Endothelial cell of umbilical vein (primary cell): ENCODE data around the gene MUC2. TPM values are rescaled to one million over a fixed set of nuclear protein-coding genes. Genes with fewer than 3 reads are reported as not detected.

Experiments used
- BruUV-seq: library from RNA; stranded (reverse); fragments of 400-500 nt; replicated peaks from 2 replicates; lab custom pipeline; 2021; lab: Mats Ljungman, UMichigan
- CTCF ChIA-PET: fragments of 300-600, 350-600 bp; sonication (Branson Sonifier 250); formaldehyde crosslinking; loops from one replicate; lab custom pipeline; 2021; ENCODE audit warnings: antibody characterized with exemption, inconsistent platforms; lab: Charles Lee
- POLR2A ChIA-PET: fragments of 300-600, 350-600 bp; sonication (Branson Sonifier 250); formaldehyde crosslinking; loops from one replicate; lab custom pipeline; 2021; ENCODE audit warnings: antibody characterized with exemption, inconsistent platforms; lab: Charles Lee
- DNase-seq: peaks from one replicate; pipeline ENCODE4 v3.0.0-alpha.2; 2011; ENCODE audit warnings: low read depth, low spot score
- FAIRE-seq: peaks from 2 replicates; lab custom pipeline; 2011; peaks lifted over from hg19 to GRCh38; lab: Jason Lieb, UNC
- H2AFZ ChIP-seq: 2 replicates; pipeline ENCODE4 v1.6.0; 2012; ENCODE audit warnings: low read depth, low read length, control low read depth, inconsistent platforms
- H3K27ac ChIP-seq: 2 replicates; pipeline ENCODE4 v1.5.1; 2011; ENCODE audit warnings: low read depth, mild to moderate bottlenecking, control low read depth, low read length, moderate library complexity; ENCODE audit not compliant: insufficient read depth
- H3K27me3 ChIP-seq, 2 experiments: 2 replicates each; pipeline versions ENCODE4 v1.6.0 to v1.6.1; 2011; ENCODE audit warnings: low read length in 2 of 2, mixed read lengths in 1 of 2; ENCODE audit not compliant: control insufficient read depth in 2 of 2, insufficient read depth in 2 of 2
- H3K36me3 ChIP-seq, 2 experiments: 2 replicates in 1 of 2; 3 replicates in 1 of 2; pipeline ENCODE4 v1.5.1; 2011; ENCODE audit warnings: low read length in 2 of 2, mild to moderate bottlenecking in 1 of 2, moderate library complexity in 1 of 2; ENCODE audit not compliant: control insufficient read depth in 2 of 2, insufficient read depth in 2 of 2; ENCODE audit errors: extremely low read depth in 1 of 2
- H3K4me1 ChIP-seq: 3 replicates; pipeline ENCODE4 v1.5.1; 2011; ENCODE audit warnings: mild to moderate bottlenecking, low read length; ENCODE audit not compliant: control insufficient read depth, insufficient read depth; ENCODE audit errors: extremely low read depth
- H3K4me2 ChIP-seq: 2 replicates; pipeline ENCODE4 v1.6.1; 2011; ENCODE audit warnings: low read length, control low read depth, mixed read lengths; ENCODE audit not compliant: insufficient read depth
- H3K4me3 ChIP-seq, 3 experiments: fragments of 200-600 bp in 1 of 3; sonication (generic), shearing (Covaris generic) in 1 of 3; replicated peaks in 1 of 3; 2 replicates each; pipeline ENCODE4 v1.5.1; 2011 to 2016; ENCODE audit warnings: control low read depth in 3 of 3, low read length in 3 of 3, mild to moderate bottlenecking in 2 of 3, inconsistent platforms in 1 of 3, low read depth in 1 of 3, moderate library complexity in 1 of 3; ENCODE audit not compliant: insufficient read depth in 1 of 3
- H3K79me2 ChIP-seq: 2 replicates; pipeline ENCODE4 v1.6.0; 2012; ENCODE audit warnings: low read length, inconsistent platforms; ENCODE audit not compliant: control insufficient read depth, insufficient read depth
- H3K9ac ChIP-seq: replicated peaks from 2 replicates; pipeline ENCODE3; 2011; ENCODE audit warnings: low read length, control low read depth; ENCODE audit not compliant: insufficient read depth; ENCODE audit errors: extremely low read depth
- H3K9me1 ChIP-seq: replicated peaks from 3 replicates; pipeline ENCODE4 v1.6.0; 2011; ENCODE audit warnings: mild to moderate bottlenecking, low read length; ENCODE audit not compliant: control insufficient read depth, insufficient read depth; ENCODE audit errors: extremely low read depth
- H3K9me3 ChIP-seq: replicated peaks from 2 replicates; pipeline ENCODE4 v1.5.1; 2012; ENCODE audit warnings: low read length, inconsistent platforms; ENCODE audit not compliant: control insufficient read depth, insufficient read depth
- H4K20me1 ChIP-seq: replicated peaks from 2 replicates; pipeline ENCODE3; 2011; ENCODE audit warnings: mild to moderate bottlenecking, low read length; ENCODE audit not compliant: control insufficient read depth, insufficient read depth; ENCODE audit errors: extremely low read depth
- EZH2 ChIP-seq: IDR thresholded peaks from 2 replicates; pipeline ENCODE4 v1.6.1; 2012; ENCODE audit warnings: borderline replicate concordance, low read depth, mild to moderate bottlenecking, moderate library complexity, low read length, inconsistent platforms; ENCODE audit not compliant: severe bottlenecking
- FOS ChIP-seq: IDR thresholded peaks from 2 replicates; pipeline ENCODE4 v1.6.1; 2011; ENCODE audit warnings: mild to moderate bottlenecking, low read length, moderate library complexity, borderline replicate concordance; ENCODE audit not compliant: insufficient read depth
- GATA2 ChIP-seq: IDR thresholded peaks from 2 replicates; pipeline ENCODE4 v1.7.0; 2011; ENCODE audit warnings: low read depth, mild to moderate bottlenecking, moderate library complexity, mixed read lengths, low read length; ENCODE audit not compliant: insufficient read length, insufficient read depth
- JUN ChIP-seq: IDR thresholded peaks from 2 replicates; pipeline ENCODE4 v1.6.1; 2011; ENCODE audit warnings: borderline replicate concordance, low read depth; ENCODE audit not compliant: insufficient read length, insufficient read depth
- MYC ChIP-seq: IDR thresholded peaks from one replicate; pipeline ENCODE4 v1.6.1; 2011; ENCODE audit warnings: mild to moderate bottlenecking, low read depth, low read length
- POLR2A ChIP-seq: IDR thresholded peaks from 2 replicates; pipeline ENCODE4 v1.6.1; 2012; ENCODE audit warnings: low read depth, mild to moderate bottlenecking, control low read depth, low read length
- POLR2AphosphoS5 ChIP-seq: IDR thresholded peaks from 2 replicates; pipeline ENCODE4 v1.6.1; 2012; ENCODE audit warnings: low read depth, mild to moderate bottlenecking, control low read depth, low read length, moderate library complexity; ENCODE audit not compliant: insufficient read depth
- dilution Hi-C: fragments of 300-500 bp; cut with MboI; formaldehyde crosslinking; loops from one replicate; pipeline ENCODE4 v1.15.0; 2019; ENCODE audit warnings: low sequenced_read_pairs; ENCODE audit not compliant: extremely low pct_ligation_motif_present
- intact Hi-C: fragments of 100-400 bp; cut with micrococcal nuclease; formaldehyde crosslinking; loops from one replicate; pipeline ENCODE4 v1.10.0; 2022
- polyA plus RNA-seq, 4 experiments: library from polyadenylated mRNA; depleted of rRNA in 3 of 4; stranded (reverse) in 3 of 4; unstranded in 1 of 4; fragments of >200 nt; gene quantifications; 2 replicates each; pipeline versions ENCODE4 v1.2.1 to v1.2.3, GENCODE V29; 2011 to 2012; ENCODE audit warnings: missing spikeins in 1 of 4
- total RNA-seq: library from RNA; stranded (reverse); gene quantifications from 2 replicates; pipeline ENCODE4 v1.2.3, GENCODE V29; 2021
- TF ChIP-seq, protein P1 (sequence below), 2 donors: IDR thresholded peaks; 1 replicate in 1 of 2; 2 replicates in 1 of 2; pipeline ENCODE4 v1.5.1; 2011; ENCODE audit warnings: low read length in 2 of 2, mild to moderate bottlenecking in 2 of 2, moderate library complexity in 2 of 2, control low read depth in 1 of 2, inconsistent platforms in 1 of 2, low read depth in 1 of 2; ENCODE audit not compliant: insufficient read depth in 1 of 2; ENCODE audit errors: extremely low read depth in 1 of 2
- TF ChIP-seq, protein P2 (sequence below): IDR thresholded peaks from 2 replicates; pipeline ENCODE4 v1.6.1; 2011; ENCODE audit not compliant: insufficient read depth, insufficient read length

MUC2 gene
- total and polyA plus RNA-seq, 2 donors (not counting 3 experiments of a cell fraction or from before 2014, with no cell fraction given) = not detected

DNA sequence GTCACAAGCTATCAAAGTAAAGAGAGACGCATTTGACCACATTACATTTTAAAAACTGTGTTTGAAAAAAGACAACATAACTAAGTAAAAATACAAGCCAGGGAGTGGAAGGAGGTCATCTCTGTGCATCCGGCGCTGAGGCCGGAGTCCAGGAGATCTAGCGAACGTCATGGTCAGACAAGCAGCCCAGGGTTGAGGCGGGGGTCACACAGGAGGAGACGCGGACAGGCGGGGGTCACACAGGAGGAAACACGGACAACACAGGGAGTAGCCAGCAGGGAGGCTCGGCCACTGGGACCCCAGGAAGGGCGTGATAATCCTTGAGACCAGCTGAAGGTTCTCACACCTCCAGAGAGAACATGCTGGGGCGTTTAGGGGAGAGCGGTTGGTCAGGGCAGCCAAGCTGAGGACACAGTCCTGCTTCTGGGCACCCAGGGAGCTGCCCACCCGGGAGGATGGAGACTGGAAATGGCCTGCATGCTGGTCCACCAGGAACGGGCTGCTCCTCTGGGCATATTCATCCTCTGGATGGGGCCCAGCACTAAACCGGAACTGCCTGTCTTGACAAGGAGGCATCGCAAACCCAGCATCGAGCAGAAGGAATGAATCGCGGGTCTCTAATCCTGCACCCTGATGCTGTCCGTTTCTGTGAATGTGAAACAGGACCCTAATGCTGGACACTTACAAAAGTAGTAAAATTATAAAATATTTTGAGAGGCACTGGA lies 42.2 kb downstream of the MUC2 start:
- H3K4me2 ChIP-seq = no peak overlapping the region
- dilution Hi-C loops (no loop called here), intact Hi-C loops (no loop called here)
- ChIA-PET CTCF (interaction anchor here (0.9 kb wide), 1 partner anchor 458 kb away, joined by 3 read pairs; no protein-coding TSS in a partner anchor), POLR2A (no interaction called here)
- no peak for FAIRE-seq
- DNase-seq = no peak
- BruUV-seq = no TSS peak
- H3K27me3 ChIP-seq = no peaks in the 10 kb centered on the region
- no peak overlapping the region for H3K27ac ChIP-seq
- TF ChIP-seq, protein P1, sequence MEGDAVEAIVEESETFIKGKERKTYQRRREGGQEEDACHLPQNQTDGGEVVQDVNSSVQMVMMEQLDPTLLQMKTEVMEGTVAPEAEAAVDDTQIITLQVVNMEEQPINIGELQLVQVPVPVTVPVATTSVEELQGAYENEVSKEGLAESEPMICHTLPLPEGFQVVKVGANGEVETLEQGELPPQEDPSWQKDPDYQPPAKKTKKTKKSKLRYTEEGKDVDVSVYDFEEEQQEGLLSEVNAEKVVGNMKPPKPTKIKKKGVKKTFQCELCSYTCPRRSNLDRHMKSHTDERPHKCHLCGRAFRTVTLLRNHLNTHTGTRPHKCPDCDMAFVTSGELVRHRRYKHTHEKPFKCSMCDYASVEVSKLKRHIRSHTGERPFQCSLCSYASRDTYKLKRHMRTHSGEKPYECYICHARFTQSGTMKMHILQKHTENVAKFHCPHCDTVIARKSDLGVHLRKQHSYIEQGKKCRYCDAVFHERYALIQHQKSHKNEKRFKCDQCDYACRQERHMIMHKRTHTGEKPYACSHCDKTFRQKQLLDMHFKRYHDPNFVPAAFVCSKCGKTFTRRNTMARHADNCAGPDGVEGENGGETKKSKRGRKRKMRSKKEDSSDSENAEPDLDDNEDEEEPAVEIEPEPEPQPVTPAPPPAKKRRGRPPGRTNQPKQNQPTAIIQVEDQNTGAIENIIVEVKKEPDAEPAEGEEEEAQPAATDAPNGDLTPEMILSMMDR (IDR thresholded peaks at IDR 0.05; ENCODE audit: extremely low read depth in 1 of 2, insufficient read depth in 1 of 2, low read depth in 1 of 2, low read length in 2 of 2) = no peak
- TF ChIP-seq POLR2AphosphoS5 (no peak), POLR2A (no peak), MYC (no peak), FOS (no peak), JUN (no peak), EZH2 (no peak), GATA2 (no peak)
- TF ChIP-seq, protein P2, sequence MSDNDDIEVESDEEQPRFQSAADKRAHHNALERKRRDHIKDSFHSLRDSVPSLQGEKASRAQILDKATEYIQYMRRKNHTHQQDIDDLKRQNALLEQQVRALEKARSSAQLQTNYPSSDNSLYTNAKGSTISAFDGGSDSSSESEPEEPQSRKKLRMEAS = no peak
- no peaks in the 10 kb centered on the region for H3K9me3 ChIP-seq
- no peaks in the 10 kb centered on the region for H3K9me1 ChIP-seq
- no peaks in the 10 kb centered on the region for H3K4me1 ChIP-seq
- H4K20me1 ChIP-seq = no peaks in the 10 kb centered on the region
- H3K4me3 ChIP-seq = no peak overlapping the region
- no peaks in the 10 kb centered on the region for H3K79me2 ChIP-seq
- no peak overlapping the region for H2AFZ ChIP-seq
- no peaks in the 10 kb centered on the region for H3K36me3 ChIP-seq
- H3K9ac ChIP-seq = no peak overlapping the region
